NAMALWA (cell line): Measurements from ENCODE around the gene INF2.
"Not testable (repeated sequence)": the region's sequence is repeated elsewhere in the genome, so short reads cannot be mapped to it uniquely, and the experiment has no call there.

Experiments used
- DNase-seq: peaks from one replicate; pipeline ENCODE4 v3.0.0-alpha.2; 2015; ENCODE audit warnings: low spot score

The INF2 gene

DNA sequence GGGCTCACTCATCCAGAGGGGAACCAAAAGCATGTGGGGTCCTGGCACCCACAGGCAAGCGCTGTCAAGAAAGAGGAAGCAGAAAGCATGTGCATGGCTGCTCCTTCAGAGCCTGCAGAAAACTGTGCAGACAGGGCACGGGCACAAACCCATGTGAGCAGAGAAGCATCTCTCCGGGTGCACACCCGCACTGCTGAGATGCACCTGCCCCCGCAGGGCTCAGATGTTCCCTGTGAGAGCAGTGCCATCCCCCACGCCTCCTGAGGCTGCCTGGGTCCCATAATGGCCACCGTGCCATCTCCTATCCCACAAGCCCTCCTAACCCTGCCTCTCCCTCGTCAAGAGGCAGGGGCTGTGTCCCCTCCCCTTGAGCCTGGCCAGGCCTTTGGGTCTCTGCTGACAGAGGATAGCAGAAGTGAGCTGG lies 32.3 kb upstream of the INF2 start:
- DNase-seq = peak; percentile 96

DNA sequence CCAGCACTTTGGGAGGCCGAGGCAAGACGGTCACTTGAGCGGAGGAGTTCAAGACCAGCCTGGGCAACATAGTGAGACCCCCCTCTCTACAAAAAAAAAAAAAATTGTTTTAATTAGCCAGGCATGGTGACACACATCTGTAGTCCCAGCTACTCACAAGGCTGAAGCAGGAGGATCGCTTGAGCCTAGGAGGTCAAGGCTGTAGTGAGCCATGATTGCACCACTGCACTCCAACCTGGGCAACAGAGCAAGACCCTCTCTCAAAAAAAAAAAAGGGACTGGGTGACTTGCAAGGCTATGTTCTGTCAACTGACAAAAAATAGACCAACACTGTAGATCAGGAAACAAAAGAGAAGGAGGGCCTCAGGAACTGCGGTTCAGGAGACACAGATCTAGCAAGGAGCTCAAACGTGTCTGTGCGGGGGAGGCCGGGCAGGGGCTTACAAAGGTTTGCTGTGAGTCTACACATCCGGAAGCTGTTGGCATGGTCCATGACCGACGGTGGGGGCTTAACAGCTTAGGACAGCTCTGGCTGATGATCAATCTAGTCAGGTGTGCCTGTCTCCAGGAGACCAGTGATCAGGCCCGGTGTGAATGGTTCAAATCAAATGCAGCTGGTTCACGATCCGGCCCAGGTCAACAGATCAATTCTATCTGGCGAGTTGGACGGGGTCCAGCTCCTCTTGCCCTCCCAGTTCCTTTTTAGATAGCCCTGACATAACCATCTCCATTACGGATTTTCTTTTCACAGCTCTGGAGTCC lies 31.7 kb upstream of the INF2 start:
- DNase-seq = peak; percentile 94

DNA sequence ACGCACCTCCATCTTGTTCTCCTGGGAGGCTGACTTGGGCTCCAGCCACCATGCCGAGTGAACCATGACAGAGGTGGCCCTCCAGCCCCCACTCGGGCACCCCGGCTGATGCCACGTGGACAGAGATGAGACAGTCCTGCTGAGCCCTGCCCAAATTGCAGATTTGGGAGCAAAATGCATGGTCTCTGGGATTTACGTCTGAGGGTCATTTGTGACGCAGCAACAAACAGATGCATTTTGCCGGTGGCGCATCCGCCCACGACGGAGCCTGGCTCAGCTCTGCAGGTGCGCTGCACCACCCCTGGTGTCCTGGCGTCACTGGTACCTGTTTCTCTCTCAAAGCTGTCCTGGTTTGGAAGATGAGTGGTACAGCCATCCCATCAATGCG lies 31.1 kb upstream of the INF2 start:
- peak; percentile 84 for DNase-seq

DNA sequence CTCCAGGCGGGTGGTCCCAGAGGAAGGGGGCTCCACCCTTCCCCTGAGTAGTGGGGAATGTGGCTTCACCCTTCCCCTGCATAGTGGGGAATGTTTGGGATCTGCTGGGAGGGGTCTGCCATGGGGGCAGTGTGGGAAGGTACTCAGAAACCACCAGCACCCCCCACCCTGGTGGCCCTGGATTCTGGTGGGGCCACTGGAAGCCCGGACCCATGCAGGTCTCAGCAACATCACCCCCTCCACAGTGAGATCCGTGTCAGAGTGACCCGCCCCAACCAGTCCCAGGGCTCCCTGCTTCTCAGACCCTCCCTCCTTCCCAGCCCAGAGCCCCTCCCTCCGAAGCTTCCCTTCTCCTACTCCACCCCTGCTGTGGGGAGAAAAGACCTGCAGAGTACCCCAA lies 30.3 kb upstream of the INF2 start:
- no peak for DNase-seq

DNA sequence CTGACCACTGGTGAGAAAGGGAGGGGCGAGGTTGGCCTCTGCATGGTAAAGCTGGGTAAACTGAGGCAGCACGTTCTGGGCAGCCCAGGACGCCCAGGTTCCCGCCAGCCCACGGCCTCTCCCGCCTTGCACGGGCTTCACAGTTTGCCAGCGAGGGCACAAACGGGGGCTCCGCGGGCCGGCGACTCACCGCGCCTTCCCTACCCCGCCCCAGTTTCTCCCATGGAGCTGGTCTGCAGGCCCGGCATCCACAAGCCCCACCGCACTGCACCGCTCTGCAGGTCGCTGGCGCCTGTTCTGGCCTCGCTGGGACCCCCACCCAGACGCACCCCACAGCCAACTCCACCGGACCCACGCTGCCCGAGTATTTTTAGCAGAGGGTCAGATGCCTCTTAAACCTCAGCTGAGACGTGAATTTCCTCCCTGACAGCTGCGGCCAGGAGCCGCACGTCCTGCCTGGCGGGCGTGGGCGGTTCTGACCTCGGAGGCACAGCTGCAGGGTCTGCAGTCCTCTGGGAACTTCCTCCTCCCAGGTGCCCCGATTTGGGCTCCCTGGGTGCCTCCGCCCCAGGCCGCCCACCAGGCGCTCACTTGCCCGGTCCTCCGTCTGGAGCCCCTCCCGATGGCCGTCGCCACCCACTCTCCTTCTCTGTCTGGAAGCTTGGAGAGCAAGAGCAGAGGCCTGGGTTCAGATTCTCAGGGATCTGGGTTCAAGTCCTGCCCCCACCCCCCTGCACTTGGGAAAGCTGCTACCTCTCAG lies 29.5 kb upstream of the INF2 start:
- peak; percentile 79 for DNase-seq

DNA sequence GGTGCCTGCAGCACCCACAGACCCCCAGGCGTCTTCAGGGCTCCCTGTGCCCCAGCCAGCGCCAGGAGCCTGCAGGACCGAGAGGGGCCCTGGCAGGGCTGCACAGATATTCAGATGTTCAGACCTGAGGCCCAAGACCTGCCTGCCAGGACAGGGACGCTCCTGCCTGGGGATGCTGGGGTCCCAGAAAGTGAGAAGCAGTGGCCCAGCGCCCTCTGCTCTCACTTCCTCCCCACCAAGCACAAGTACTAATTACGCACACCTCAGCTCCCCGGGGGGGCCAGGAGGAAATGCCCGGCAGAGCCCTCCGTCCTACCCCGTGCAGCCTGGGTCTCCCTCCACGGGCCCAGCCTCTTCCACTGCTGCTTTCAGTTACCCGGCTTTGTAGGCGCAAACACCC lies 28.8 kb upstream of the INF2 start:
- DNase-seq = peak; percentile 83

DNA sequence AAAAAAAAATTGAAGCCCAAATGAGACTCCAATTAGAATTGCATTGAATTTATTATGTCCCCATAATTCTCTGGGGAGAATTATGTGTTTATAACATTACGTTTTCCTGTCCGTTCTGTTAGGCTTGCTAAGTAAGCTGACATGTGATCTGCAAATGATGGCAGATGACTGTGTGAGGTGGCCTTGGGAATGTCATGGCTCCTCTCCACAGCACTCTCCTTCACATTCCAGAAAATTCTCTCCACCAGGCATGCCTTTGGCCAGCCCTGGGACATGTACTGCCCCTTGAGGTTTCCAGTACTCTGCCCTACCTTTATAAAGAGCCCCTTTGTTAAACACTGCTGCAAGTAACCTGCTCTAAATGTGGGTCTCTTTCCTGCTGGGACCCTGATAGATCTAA lies 28.3 kb upstream of the INF2 start:
- no peak for DNase-seq

DNA sequence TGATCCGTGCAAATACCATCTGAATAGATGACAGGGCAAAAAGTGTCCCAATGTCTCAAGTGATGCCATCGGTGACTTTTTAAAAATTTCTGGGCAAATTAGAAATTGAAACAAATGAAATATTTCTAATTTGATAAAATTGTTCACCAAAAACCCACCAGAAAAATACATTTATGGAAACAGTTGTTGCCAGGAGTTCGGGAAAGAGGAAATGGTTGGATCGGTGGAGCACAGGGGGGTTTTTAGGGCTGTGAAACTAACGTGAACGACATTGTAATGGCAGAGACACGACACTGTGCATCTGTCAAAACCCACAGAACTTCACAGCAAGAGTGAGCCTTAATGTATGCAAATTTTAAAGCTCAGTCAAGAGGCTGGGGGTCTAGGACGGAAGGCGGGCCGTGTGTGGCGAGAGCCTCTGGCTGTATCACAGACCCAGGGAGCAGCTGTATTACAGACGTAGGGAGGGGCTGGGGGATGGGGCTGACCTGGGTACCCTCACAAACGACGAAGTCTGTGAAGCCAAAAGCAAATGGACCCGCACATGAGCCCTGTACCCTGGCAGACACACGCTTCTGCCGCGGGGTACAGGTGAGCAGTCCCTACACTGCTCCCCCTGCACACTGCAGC lies 27.8 kb upstream of the INF2 start:
- peak; percentile 59 for DNase-seq

DNA sequence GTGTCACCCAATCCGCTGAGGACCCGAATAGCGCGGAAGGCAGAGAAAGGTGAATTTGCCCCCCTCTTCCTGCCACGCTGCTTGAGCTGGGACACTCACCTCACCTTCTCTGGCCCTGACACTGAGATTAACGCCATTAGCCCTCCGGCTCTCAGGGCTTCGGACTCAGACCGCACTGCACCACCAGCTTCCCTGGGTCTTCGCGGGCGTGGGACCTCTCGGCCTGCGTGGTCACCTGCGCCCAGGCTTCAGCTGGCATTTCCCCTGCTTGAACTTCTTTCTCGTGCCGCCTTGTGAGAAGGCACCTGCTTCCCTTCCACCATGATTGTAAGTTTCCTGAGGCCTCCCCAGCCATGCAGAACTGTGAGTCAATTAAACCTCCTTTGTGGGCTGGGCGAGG lies 26.9 kb upstream of the INF2 start:
- DNase-seq = peak; percentile 27

DNA sequence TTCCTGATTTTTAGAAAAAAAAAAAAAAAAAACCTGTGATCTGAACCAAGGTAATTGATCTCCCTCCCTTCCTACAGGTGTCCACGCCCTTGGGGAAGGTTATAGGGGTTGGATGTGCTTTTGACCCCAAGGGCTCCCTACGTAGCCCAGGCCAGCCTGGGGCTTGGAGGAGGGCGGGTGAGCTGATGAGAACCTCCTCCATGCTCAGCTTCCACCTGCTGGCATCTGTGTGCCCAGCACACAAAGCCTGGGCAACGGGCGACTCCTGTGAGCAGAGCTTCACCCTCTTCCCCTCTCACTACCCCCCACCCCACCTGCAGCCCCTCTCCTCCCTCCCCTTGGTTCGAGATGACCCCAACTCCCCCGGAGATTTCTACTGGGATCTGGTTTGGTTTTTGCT lies 25.3 kb upstream of the INF2 start:
- DNase-seq = no peak

DNA sequence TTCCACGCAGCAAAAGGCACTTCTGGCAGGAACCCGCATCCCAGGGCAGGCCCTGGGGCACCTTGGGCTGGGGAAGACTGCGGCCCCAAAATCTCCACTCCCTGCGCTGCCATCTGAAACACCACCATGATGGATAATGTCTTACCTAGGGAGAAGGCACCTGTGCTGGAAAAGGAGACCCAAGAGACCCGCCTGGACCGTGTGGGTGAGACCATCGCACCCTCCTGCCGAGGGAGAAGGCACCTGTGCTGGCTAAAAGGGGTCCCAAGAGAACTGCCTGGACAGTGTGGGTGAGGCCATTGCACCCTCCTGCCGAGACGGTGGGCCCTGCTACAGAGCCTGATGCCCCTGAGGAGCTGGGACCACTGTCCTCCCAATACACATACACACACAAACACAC lies 24.8 kb upstream of the INF2 start:
- DNase-seq = no peak

DNA sequence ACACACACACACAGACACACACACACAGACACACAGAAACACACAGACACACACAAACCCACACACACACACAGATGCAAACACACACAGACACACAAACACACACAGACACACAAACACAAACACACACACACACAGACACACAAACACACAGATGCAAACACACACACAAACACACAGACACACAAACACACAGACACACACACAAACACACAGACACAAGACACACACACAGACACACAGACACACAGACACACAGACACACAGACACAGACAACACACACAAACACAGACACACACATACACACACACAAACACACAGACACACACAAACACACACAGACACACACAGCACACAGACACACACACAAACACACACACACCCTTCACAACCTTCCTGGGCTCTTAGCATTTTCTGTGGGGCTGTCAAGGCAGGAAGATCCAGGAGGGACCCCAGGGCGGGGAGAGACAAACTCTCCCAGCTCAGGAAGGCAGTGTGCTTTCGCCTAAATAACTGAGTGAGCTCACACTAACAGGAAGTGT lies 24.2 kb upstream of the INF2 start:
- no peak for DNase-seq

DNA sequence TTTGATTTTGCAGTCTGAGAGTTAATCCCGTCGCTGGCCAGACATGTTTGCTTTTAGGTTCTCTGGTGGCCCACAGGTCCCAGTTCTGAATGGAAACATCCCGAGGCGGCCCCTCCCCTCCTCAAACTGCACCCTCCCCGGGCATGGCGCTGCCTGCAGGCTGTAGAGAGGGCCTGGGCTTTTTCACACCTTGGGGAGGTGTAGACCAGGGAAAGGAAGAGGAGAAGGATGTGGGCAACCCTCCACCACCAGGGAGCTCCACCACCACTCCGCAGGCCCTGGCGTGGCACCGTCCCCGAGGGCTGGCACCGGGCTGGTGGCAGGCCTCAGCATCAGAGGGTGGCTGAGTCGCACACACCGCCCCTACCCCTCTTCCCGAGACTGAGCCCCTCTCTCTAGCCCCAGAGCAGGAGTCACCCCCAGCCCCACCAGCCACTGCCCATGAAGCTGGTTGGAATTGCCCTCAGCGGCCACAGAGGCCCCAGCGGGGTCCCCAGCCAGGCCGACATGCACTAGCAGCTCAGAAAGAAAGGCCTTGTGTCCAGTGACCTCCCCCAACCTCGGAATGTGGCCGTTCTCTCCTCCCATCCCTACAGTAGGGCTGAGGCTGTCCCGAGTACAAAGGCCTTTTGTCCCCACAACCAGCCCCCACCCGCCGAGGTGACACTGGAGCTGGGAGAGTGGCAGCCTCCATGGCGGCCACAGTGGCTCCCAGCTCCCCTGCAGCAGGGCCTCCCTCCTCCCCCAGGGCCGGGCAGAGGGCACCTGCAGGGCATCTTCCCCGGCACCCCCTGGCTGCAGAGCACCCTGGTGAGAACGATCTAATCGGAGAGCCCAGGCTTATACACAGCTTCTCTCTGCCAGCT lies 23.5 kb upstream of the INF2 start:
- peak; percentile 52 for DNase-seq

DNA sequence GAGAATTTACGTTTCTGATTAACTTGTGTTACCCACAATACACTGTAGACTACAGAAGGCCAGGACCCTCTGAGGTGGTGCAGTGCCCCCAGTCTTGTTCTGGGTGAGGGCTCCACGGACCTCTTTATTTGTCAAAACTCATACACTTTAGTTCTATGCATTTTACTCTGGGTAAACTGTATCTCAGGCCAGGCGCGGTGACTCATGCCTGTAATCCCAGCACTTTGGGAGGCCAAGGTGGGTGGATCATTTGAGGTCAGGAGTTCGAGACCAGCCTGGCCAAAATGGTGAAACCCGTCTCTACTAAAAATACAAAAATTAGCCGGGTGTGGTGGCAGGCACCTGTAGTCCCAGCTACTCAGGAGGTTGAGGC lies 22.9 kb upstream of the INF2 start:
- DNase-seq = not testable (repeated sequence)

DNA sequence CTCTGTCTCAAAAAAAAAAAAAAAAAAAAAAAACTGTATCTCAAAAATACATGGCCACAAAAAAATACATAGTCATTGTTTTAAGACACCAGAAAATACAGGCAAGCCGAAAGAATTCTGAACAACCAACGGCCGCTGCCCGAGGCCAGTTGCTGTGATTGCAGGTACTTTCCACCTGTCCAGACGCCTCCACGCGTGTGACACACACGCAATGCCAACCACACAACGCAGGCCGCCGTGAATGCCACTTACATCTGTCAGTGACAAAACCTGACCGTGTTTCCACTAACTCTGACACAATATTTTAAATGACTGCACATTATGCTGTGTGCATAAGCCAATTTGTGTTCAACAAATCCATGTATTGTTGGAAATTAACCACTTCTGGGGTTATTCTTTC lies 22.4 kb upstream of the INF2 start:
- DNase-seq = no peak

DNA sequence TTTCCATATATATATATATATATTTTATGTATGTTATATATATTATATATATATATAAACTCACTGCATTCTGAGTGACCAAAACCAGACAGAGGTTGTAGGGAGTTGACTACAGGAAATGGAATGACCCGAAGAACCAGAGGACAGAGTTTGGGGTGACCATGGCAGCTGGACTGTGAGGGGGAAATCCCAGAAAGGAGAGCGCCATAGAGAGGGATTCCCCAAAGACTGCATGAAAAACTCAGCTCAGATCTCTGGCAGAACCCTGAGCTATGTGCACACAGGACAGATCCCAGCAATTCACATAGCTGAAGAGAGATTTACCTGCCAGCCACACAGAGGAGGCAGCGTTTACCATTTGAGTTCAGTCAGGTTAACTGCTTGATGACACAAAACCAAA lies 19.7 kb upstream of the INF2 start:
- no peak for DNase-seq

DNA sequence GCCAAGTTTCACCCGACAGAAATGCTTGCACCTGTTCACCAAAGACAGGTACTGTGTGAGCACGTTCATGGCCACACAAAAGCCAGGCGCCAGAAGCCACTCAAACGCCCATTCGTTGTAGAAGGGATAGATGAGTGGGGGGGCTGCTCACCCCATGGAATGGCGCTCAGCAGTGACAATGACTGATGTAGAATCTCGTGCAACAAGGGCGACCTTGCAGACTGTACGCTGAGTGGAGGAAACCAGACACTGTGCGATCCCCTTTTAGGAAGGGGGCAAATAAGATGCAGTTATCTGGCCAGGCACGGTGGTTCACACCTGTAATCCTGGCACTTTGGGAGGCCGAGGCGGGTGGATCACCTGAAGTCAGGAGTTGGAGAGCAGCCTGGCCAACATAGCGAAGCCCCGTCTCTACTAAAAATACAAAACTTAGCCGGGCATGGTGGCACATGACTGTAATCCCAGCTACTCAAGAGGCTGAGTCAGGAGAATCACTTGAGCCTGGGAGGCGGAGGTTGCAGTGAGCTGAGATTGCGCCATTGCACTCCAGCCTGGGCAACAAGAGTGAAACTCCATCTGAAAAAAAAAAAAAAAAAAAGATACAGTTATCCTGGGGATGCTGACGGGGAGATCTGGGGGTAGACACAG lies 18.0 kb upstream of the INF2 start:
- DNase-seq = not testable (repeated sequence)

DNA sequence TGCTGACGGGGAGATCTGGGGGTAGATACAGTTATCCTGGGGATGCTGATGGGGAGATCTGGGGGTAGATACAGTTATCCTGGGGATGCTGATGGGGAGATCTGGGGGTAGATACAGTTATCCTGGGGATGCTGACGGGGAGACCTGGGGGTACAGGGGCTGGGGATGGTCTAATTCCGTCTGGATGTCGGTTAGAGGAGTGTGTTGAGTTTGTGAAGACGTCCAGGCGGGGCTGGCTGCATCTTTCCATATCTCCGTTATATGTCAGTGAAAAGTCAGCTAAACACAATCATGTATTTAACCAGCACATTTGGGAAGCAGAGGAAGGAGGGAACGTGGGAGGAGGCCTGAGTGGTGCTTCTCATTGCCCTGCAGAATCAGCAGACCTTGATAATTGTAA lies 17.3 kb upstream of the INF2 start:
- DNase-seq = not testable (repeated sequence)

DNA sequence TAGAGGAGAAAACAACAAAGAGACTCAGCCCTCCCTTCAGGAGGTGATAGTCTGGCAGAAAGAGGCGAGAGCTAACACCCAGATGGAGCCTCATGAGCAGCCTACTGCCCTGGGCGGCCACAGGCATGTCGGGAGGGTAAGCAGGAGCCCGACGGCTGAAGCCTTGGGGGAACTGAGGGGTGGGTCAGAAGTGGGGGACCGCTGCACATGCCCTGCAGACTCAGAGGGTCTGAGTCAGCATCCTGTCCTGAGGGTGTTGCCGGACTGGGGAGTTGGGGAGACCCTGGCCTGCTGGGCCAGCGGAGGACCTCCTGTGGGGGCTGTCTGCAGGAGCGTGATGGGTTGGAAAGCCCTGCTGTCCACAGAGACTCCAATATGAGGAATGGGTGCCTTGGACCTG lies 15.9 kb upstream of the INF2 start:
- DNase-seq = no peak

DNA sequence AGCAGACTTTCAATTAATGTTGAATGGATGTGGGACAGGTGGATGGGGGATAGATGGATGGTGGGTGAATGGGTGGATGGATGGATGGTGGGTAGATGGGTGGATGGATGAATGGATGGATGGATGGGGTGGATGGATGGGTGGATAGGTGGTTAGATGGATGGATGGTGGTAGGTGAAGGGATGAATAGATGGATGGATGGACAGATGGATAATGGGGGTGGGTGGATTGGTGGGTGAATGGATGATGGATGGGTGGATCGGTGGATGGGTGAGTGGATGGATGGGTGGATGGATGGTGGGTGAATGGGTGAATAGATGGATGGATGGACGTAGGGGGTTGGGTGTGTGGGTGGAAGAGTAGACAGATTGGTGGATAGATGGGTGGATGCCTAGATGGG lies 14.0 kb upstream of the INF2 start:
- DNase-seq = no peak

DNA sequence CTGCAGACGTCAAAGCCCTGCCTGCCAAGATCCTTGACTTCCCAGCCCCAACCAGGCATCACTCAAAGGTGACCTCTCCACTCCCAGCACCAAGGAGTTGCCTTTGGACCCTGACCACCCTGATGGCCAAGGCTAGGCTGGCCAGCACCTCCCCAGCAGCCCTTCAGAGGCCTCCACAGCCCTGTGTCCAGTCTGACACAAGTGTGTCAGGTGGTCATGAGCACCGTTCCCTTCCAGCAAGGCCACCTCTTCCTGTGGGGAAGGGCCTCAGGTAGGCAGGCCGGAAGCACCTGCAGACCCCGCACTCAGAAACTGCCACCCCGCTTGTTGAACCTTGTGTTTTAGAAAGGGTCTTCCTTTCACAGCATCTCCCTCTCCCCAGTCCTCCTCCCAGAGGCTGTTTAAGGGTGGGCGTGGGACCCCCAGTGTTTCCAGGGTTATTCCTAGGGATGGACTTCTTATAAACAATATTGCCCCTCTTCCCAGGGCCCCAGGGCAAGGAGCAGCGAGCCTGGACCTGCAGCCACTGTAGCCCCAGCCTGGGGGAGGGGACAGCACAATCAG lies 13.2 kb upstream of the INF2 start:
- DNase-seq = no peak
